ENCODE data around the gene POC5.
"Not testable (repeated sequence)": the region's sequence is repeated elsewhere in the genome, so short reads cannot be mapped to it uniquely, and the experiment has no call there.

Gene POC5

GRCh38 chr5:75706775-75707174, 10.5 kb downstream of the POC5 start:
- FAIRE-seq (no peak), DNase-seq (ENCODE audit: extremely low spot score, insufficient read length, low read depth) (no peak)

GRCh38 chr5:75706016-75706415, 11.2 kb downstream of the POC5 start:
- DNase-seq (ENCODE audit: extremely low spot score, insufficient read length, low read depth) (no peak), FAIRE-seq (no peak)

- no peak for FAIRE-seq
Observed at GRCh38 chr5:75701856-75702255, 15.4 kb downstream of the POC5 start.

GRCh38 chr5:75695472-75696351, 21.5 kb downstream of the POC5 start:
- DNase-seq (ENCODE audit: extremely low spot score, insufficient read length, low read depth); FAIRE-seq: not testable (repeated sequence)

More at GRCh38 chr5:75701856-75702255, 15.4 kb downstream of the POC5 start:
- DNase-seq (ENCODE audit: extremely low spot score, insufficient read length, low read depth) = no peak

- DNase-seq (ENCODE audit: extremely low spot score, insufficient read length, low read depth) (no peak), FAIRE-seq (no peak)
Observed at GRCh38 chr5:75694781-75695180, 22.5 kb downstream of the POC5 start.

- DNase-seq (ENCODE audit: extremely low spot score, insufficient read length, low read depth) (no peak), FAIRE-seq (no peak)
Observed at GRCh38 chr5:75690669-75691068, 26.6 kb downstream of the POC5 start.

GRCh38 chr5:75686480-75686879, 30.8 kb downstream of the POC5 start:
- FAIRE-seq = no peak

GRCh38 chr5:75685141-75685540, 32.1 kb downstream of the POC5 start:
- no peak for FAIRE-seq
- no peak for DNase-seq (ENCODE audit: extremely low spot score, insufficient read length, low read depth)

More at GRCh38 chr5:75686480-75686879, 30.8 kb downstream of the POC5 start:
- DNase-seq (ENCODE audit: extremely low spot score, insufficient read length, low read depth) = no peak

GRCh38 chr5:75681125-75681830, 36.0 kb downstream of the POC5 start:
- FAIRE-seq (peak; percentile 75), DNase-seq (ENCODE audit: extremely low spot score, insufficient read length, low read depth) (no peak)

GRCh38 chr5:75678155-75678554, 39.1 kb downstream of the POC5 start:
- DNase-seq (ENCODE audit: extremely low spot score, insufficient read length, low read depth) = no peak
- FAIRE-seq = no peak

GRCh38 chr5:75677607-75678006, 39.6 kb downstream of the POC5 start:
- FAIRE-seq (no peak), DNase-seq (ENCODE audit: extremely low spot score, insufficient read length, low read depth) (no peak)

GRCh38 chr5:75675783-75676182, 41.5 kb downstream of the POC5 start:
- no peak for FAIRE-seq
- DNase-seq (ENCODE audit: extremely low spot score, insufficient read length, low read depth) = no peak

- DNase-seq (ENCODE audit: extremely low spot score, insufficient read length, low read depth) (no peak), FAIRE-seq (no peak)
Observed at GRCh38 chr5:75672616-75673015, 44.6 kb downstream of the POC5 start.

- DNase-seq (ENCODE audit: extremely low spot score, insufficient read length, low read depth) (no peak), FAIRE-seq (no peak)
Observed at GRCh38 chr5:75671506-75671905, 45.7 kb downstream of the POC5 start.

- no peak for FAIRE-seq
Observed at GRCh38 chr5:75670577-75670976, 46.7 kb downstream of the POC5 start.

GRCh38 chr5:75668977-75669689, 48.1 kb downstream of the POC5 start:
- peak; percentile 97 for FAIRE-seq

More at GRCh38 chr5:75670577-75670976, 46.7 kb downstream of the POC5 start:
- no peak for DNase-seq (ENCODE audit: extremely low spot score, insufficient read length, low read depth)

GRCh38 chr5:75668445-75668844, 48.8 kb downstream of the POC5 start:
- FAIRE-seq (no peak), DNase-seq (ENCODE audit: extremely low spot score, insufficient read length, low read depth) (no peak)

More at GRCh38 chr5:75668977-75669689, 48.1 kb downstream of the POC5 start:
- DNase-seq (ENCODE audit: extremely low spot score, insufficient read length, low read depth) = peak; percentile 36

GRCh38 chr5:75667586-75667985, 49.7 kb downstream of the POC5 start:
- DNase-seq (ENCODE audit: extremely low spot score, insufficient read length, low read depth) (no peak), FAIRE-seq (peak; percentile 18)

- no peak for FAIRE-seq
- DNase-seq (ENCODE audit: extremely low spot score, insufficient read length, low read depth) = no peak
Observed at GRCh38 chr5:75666801-75667200, 50.4 kb downstream of the POC5 start.

GRCh38 chr5:75664979-75665378, 52.3 kb downstream of the POC5 start:
- no peak for FAIRE-seq
- no peak for DNase-seq (ENCODE audit: extremely low spot score, insufficient read length, low read depth)

Data from GM18507 (cell line).